ENCODE measurements around the gene SMAD3.
A peak's percentile ranks its signal among the peaks of the same experiment; 100 is the strongest.

The SMAD3 gene

GRCh38 chr15:67036775-67037555 is 28.4 kb upstream of the SMAD3 start:
- DNase-seq = no peak

GRCh38 chr15:67037694-67038093 is 27.7 kb upstream of the SMAD3 start:
- no peak for DNase-seq

- DNase-seq = no peak
Observed at GRCh38 chr15:67038736-67039135, 26.7 kb upstream of the SMAD3 start.

GRCh38 chr15:67039384-67040075 is 25.9 kb upstream of the SMAD3 start:
- DNase-seq = peak; percentile 70

GRCh38 chr15:67040277-67040676 is 25.1 kb upstream of the SMAD3 start:
- no peak for DNase-seq

GRCh38 chr15:67042551-67043142 is 22.8 kb upstream of the SMAD3 start:
- DNase-seq = no peak

- DNase-seq = peak; percentile 98
Observed at GRCh38 chr15:67043939-67044771, 21.2 kb upstream of the SMAD3 start.

GRCh38 chr15:67047149-67047661 is 18.2 kb upstream of the SMAD3 start:
- no peak for DNase-seq

- peak; percentile 73 for DNase-seq
Observed at GRCh38 chr15:67048281-67049279, 16.8 kb upstream of the SMAD3 start.

GRCh38 chr15:67049351-67050044 is 15.9 kb upstream of the SMAD3 start:
- peak; percentile 97 for DNase-seq

GRCh38 chr15:67050062-67050461 is 15.3 kb upstream of the SMAD3 start:
- no peak for DNase-seq

GRCh38 chr15:67050522-67051087 is 14.8 kb upstream of the SMAD3 start:
- DNase-seq = no peak

- no peak for DNase-seq
Observed at GRCh38 chr15:67051088-67052045, 14.0 kb upstream of the SMAD3 start.

- no peak for DNase-seq
Observed at GRCh38 chr15:67054676-67055075, 10.7 kb upstream of the SMAD3 start.

GRCh38 chr15:67059127-67059553 is 6.3 kb upstream of the SMAD3 start:
- DNase-seq = no peak

GRCh38 chr15:67061811-67062368 is 3.5 kb upstream of the SMAD3 start:
- no peak for DNase-seq

- DNase-seq = no peak
Observed at GRCh38 chr15:67062369-67062985, 2.9 kb upstream of the SMAD3 start.
